ENCODE results near the gene TRAF3IP3. TPM values are rescaled to one million over a fixed set of nuclear protein-coding genes. Genes with fewer than 3 reads are reported as not detected.

The TRAF3IP3 gene
- not detected in 2 replicates for total RNA-seq (ENCODE audit: low replicate concordance)

GRCh38 chr1:209755926-209756614 is at the start of gene TRAF3IP3:
Gene TRAF3IP3 (plus strand): TSS chr1:209756053. CDS start chr1:209760040, 3,987 bp downstream.
- no peaks in the 10 kb centered on the region for H3F3A ChIP-seq (ENCODE audit: low read depth)
- no peak within 1 kb of the TSS for H3K4me3 ChIP-seq
- H3K4me1 ChIP-seq = no peaks in the 10 kb centered on the region
- no peak for TF ChIP-seq EZH2 (IDR thresholded peaks at IDR 0.05)
- TF ChIP-seq CTCF (IDR thresholded peaks at IDR 0.05) = no peak
- TF ChIP-seq EZH2phosphoT487 (IDR thresholded peaks at IDR 0.05) = no peak
- H4K20me1 ChIP-seq (ENCODE audit: low read depth) = no peaks in the 10 kb centered on the region
- Mint-ChIP-seq H3K36me3 (no peaks in the 10 kb centered on the region), H3K9me3 (no peaks in the 10 kb centered on the region), H3K27ac (no peak within 1 kb of the TSS), H3K4me3 (no peak within 1 kb of the TSS), H3K27me3 (ENCODE audit: insufficient read depth, low read depth) (peaks cover 7% of the 10 kb centered on the region), H3K4me1 (no peaks in the 10 kb centered on the region)
- no peak within 1 kb of the TSS for H3K9ac ChIP-seq
- H3K36me3 ChIP-seq = no peaks in the 10 kb centered on the region
- no peak for DNase-seq (ENCODE audit: low spot score)
- no peak within 1 kb of the TSS for H3K4me2 ChIP-seq
- H3K79me2 ChIP-seq (ENCODE audit: low read depth) = no peaks in the 10 kb centered on the region
- no peaks in the 10 kb centered on the region for H3K27me3 ChIP-seq
- no peaks in the 10 kb centered on the region for H3K9me3 ChIP-seq (ENCODE audit: low read depth)
- no peak within 1 kb of the TSS for H3K27ac ChIP-seq
- no peak within 1 kb of the TSS for H2AFZ ChIP-seq (replicated peaks)

GRCh38 chr1:209706622-209707021 is 49.2 kb upstream of the TRAF3IP3 start:
- H3K27ac ChIP-seq = no peak overlapping the region
- no peak overlapping the region for H2AFZ ChIP-seq (replicated peaks)
- Mint-ChIP-seq H3K4me1 (no peaks in the 10 kb centered on the region), H3K36me3 (no peaks in the 10 kb centered on the region), H3K9me3 (no peaks in the 10 kb centered on the region), H3K4me3 (no peak overlapping the region), H3K27ac (no peak overlapping the region), H3K27me3 (ENCODE audit: insufficient read depth, low read depth) (peaks cover 7% of the 10 kb centered on the region)
- H3K27me3 ChIP-seq = no peaks in the 10 kb centered on the region
- TF ChIP-seq EZH2 (IDR thresholded peaks at IDR 0.05) (no peak), CTCF (IDR thresholded peaks at IDR 0.05) (no peak), EZH2phosphoT487 (IDR thresholded peaks at IDR 0.05) (no peak)
- H4K20me1 ChIP-seq (ENCODE audit: low read depth) = no peaks in the 10 kb centered on the region
- H3F3A ChIP-seq (ENCODE audit: low read depth) = no peaks in the 10 kb centered on the region
- H3K4me1 ChIP-seq = peaks cover 6% of the 10 kb centered on the region
- H3K4me2 ChIP-seq = no peak overlapping the region
- no peak for DNase-seq (ENCODE audit: low spot score)
- H3K79me2 ChIP-seq (ENCODE audit: low read depth) = no peaks in the 10 kb centered on the region
- no peak overlapping the region for H3K9ac ChIP-seq
- no peaks in the 10 kb centered on the region for H3K9me3 ChIP-seq (ENCODE audit: low read depth)
- no peaks in the 10 kb centered on the region for H3K36me3 ChIP-seq
- H3K4me3 ChIP-seq = no peak overlapping the region

GRCh38 chr1:209707308-209707707 is 48.5 kb upstream of the TRAF3IP3 start:
- no peak for TF ChIP-seq EZH2 (IDR thresholded peaks at IDR 0.05)
- TF ChIP-seq EZH2phosphoT487 (IDR thresholded peaks at IDR 0.05) = no peak
- TF ChIP-seq CTCF (IDR thresholded peaks at IDR 0.05) = no peak
- DNase-seq (ENCODE audit: low spot score) = no peak
- no peak overlapping the region for H3K4me2 ChIP-seq

More at GRCh38 chr1:209707308-209707707, 48.5 kb upstream of the TRAF3IP3 start:
- no peaks in the 10 kb centered on the region for H3K27me3 ChIP-seq
- no peak overlapping the region for H3K4me3 ChIP-seq
- H3F3A ChIP-seq (ENCODE audit: low read depth) = no peaks in the 10 kb centered on the region
- no peaks in the 10 kb centered on the region for H3K9me3 Mint-ChIP-seq
- H4K20me1 ChIP-seq (ENCODE audit: low read depth) = no peaks in the 10 kb centered on the region
- no peaks in the 10 kb centered on the region for H3K4me1 Mint-ChIP-seq
- no peak overlapping the region for H3K27ac ChIP-seq
- no peaks in the 10 kb centered on the region for H3K79me2 ChIP-seq (ENCODE audit: low read depth)
- no peak overlapping the region for H3K9ac ChIP-seq
- H3K27me3 Mint-ChIP-seq (ENCODE audit: insufficient read depth, low read depth) = peaks cover 4% of the 10 kb centered on the region
- no peaks in the 10 kb centered on the region for H3K9me3 ChIP-seq (ENCODE audit: low read depth)
- H3K27ac Mint-ChIP-seq = no peak overlapping the region
- no peaks in the 10 kb centered on the region for H3K36me3 ChIP-seq
- H3K4me1 ChIP-seq = peaks cover 6% of the 10 kb centered on the region
- no peaks in the 10 kb centered on the region for H3K36me3 Mint-ChIP-seq
- H3K4me3 Mint-ChIP-seq = no peak overlapping the region
- no peak overlapping the region for H2AFZ ChIP-seq (replicated peaks)

All from neural progenitor cell (in vitro differentiated cells).